ENCODE results near the gene RGP1. TPM values are rescaled to one million over a fixed set of nuclear protein-coding genes. Genes with fewer than 3 reads are reported as not detected.

The RGP1 gene
- total RNA-seq, 1 donor from 2014 or later: 14.5 TPM

DNA sequence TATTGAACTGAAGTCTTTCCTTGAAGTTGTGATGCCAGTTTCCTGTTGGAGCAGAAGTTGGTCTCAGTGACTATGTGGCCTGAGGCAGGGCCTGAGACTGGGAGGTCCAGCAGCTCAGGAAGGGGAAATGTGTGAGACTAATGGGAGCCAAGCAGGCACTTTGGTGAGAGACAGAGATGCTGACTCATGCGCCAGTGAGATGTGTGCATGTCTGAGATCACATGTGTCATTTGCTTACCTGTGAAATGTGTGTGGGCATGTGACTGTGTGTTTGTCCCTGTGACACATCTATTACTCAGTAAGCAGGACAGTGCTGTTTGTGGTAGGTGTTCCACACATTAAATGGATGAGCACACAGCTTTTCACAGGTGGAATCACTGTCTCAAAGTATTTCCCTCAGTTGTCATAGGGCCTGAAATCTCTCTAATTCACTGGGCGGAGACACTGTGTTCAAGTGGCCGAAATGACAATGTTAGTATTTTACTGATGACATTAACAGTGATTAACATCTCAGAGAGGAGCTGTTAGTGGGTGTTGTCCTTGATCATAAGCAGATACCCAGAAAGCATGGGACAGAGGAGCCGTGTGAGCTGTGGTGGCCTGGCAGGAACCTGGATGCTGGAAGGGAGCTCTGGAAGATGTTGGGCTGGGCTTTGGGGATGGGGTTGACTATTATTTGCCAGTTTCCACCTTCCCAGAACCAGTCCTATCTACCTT, 49.7 kb downstream of the RGP1 start:
- ATAC-seq (peak; percentile 19), DNase-seq (ENCODE audit: low spot score) (no peak)

DNA sequence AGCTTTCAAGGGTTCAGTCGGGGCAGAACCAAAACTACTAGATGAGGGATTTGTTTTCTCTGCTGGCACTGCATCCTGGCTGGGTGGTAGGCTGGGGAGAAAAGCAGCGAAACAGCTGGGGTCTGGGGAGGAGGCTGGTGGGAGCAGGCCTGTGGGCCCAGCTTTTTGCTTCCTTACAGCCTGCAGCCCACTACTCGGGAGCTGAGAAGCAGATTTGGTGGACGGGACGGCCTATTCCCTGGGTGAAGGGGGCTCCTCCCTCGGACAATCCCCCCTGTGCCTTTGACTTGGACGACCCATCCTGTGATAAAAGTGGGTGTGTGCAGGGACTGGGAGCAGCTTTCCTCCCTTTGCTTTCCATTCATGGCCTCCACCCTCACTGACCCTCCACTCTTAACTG, 51.4 kb downstream of the RGP1 start:
- DNase-seq (ENCODE audit: low spot score) (no peak), ATAC-seq (no peak)

DNA sequence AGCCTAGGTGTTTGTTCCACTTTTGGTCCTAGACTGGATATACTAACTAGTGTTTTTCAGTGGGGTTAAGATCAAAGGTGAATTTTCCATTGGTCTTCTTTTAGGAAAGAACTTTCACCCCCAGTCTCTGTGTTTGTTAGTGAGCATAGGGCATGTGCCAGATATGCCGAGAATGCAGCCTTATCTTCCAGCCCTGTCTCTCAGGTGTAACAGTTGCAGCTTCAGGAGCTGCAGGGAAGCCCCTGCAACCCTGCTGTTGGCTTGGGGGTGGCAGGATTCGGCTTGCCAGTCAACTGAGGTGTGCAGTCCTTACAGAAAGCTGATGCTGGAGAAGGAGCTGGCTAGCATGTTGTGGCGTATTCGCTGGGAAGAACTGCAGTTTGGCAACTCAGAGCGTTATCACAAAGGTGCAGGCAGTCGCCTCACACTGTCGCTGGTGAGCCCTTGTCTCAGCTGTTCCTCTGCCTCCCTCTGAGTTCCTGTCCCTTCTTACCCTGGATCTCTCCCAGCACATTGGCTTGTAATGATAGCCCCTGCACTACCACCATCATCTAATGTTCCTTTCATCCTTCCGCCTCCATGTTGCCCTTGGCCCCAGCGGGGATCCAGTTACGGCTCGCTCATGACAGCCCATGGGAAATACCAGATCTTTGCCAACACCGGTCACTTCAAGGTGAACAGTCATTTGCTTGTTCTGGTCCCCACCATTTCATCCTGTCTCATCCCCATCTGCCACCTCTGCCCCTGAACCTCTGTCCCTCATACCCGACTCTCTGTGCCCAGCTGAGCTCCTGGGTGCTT, 52.4 kb downstream of the RGP1 start:
- ATAC-seq (no peak), DNase-seq (ENCODE audit: low spot score) (no peak)

DNA sequence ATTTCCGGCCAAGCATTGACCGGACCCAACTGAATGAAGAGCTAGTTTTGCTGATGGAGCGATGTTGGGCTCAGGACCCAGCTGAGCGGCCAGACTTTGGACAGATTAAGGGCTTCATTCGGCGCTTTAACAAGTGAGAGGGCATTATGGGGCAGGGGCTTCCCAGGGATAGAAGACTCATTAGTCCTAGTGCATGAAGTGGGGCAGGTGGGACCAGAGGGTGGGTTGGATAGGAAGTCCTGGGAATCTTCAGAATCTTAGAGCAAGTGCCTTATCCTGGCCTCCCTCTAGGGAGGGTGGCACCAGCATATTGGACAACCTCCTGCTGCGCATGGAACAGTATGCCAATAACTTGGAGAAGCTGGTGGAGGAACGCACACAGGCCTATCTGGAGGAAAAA, 57.0 kb downstream of the RGP1 start:
- no peak for DNase-seq (ENCODE audit: low spot score)
- no peak for ATAC-seq

Other genes starting within 250 kb of the RGP1 start
- gene TESK1, start 144.0 kb upstream of the RGP1 start, total RNA-seq: 15.6 TPM
- 0.93 TPM for gene CD72, start 130.9 kb upstream of the RGP1 start, total RNA-seq
- gene SIT1, start 98.4 kb upstream of the RGP1 start, total RNA-seq: 0.23 TPM
- 13,056 TPM for gene RMRP, start 91.3 kb upstream of the RGP1 start, total RNA-seq
- 12.6 TPM for gene CCDC107, start 91.0 kb upstream of the RGP1 start, total RNA-seq
- gene ARHGEF39, start 84.1 kb upstream of the RGP1 start, total RNA-seq: 0.40 TPM
- gene CA9, start 75.4 kb upstream of the RGP1 start, total RNA-seq: 0.96 TPM
- 6.6 TPM for gene TPM2, start 59.4 kb upstream of the RGP1 start, total RNA-seq
- 107 TPM for gene TLN1, start 17.1 kb upstream of the RGP1 start, total RNA-seq
- gene CREB3, start 16.6 kb upstream of the RGP1 start, total RNA-seq: 13.9 TPM
- 44.0 TPM for gene GBA2, start 59 bp upstream of the RGP1 start, total RNA-seq
- 1.5 TPM for gene MSMP, start 5.0 kb downstream of the RGP1 start, total RNA-seq
- gene NPR2, start 42.3 kb downstream of the RGP1 start, total RNA-seq: 3.3 TPM
- gene SPAG8, start 63.0 kb downstream of the RGP1 start, total RNA-seq: 0.50 TPM
- 71.5 TPM for gene HINT2, start 65.8 kb downstream of the RGP1 start, total RNA-seq
- gene FAM221B, start 79.4 kb downstream of the RGP1 start, total RNA-seq: not detected
- 4.4 TPM for gene TMEM8B, start 79.9 kb downstream of the RGP1 start, total RNA-seq
- not detected for gene OR13J1, start 121.1 kb downstream of the RGP1 start, total RNA-seq
- gene HRCT1, start 156.9 kb downstream of the RGP1 start, total RNA-seq: 0.96 TPM
- 1.1 TPM for gene SPAAR, start 160.2 kb downstream of the RGP1 start, total RNA-seq
- not detected for gene OR2S2, start 208.9 kb downstream of the RGP1 start, total RNA-seq